ENCODE measurements around the gene RPS15.

Gene RPS15

GRCh38 chr19:1482361-1483130 lies 44.4 kb downstream of the RPS15 start:
- no peak overlapping the region for H3K27ac ChIP-seq (ENCODE audit: low read depth, low read length)
- no peaks in the 10 kb centered on the region for H3K9me3 ChIP-seq (ENCODE audit: control insufficient read depth in 5 of 5, low read length in 5 of 5)
- H3K4me1 ChIP-seq (ENCODE audit: control insufficient read depth in 5 of 5, insufficient read depth in 5 of 5, low read length in 5 of 5): peaks cover 0 to 18% (median 16%) of the 10 kb centered on the region in 5 donors
- no peaks in the 10 kb centered on the region for H3K27me3 ChIP-seq (ENCODE audit: control insufficient read depth in 5 of 5, insufficient read depth in 4 of 5, low read length in 5 of 5)
- no peak overlapping the region for H3K9ac ChIP-seq (ENCODE audit: low read length in 5 of 5)
- H3K4me3 ChIP-seq (ENCODE audit: low read depth in 1 of 5, low read length in 5 of 5): no peak overlapping the region
- no peaks in the 10 kb centered on the region for H3K36me3 ChIP-seq (ENCODE audit: control insufficient read depth in 5 of 5, insufficient read depth in 5 of 5, low read length in 5 of 5)

- Histone ChIP-seq H3K27ac (ENCODE audit: low read depth, low read length) (no peak overlapping the region), H3K36me3 (ENCODE audit: control insufficient read depth in 5 of 5, insufficient read depth in 5 of 5, low read length in 5 of 5) (no peaks in the 10 kb centered on the region), H3K9ac (ENCODE audit: low read length in 5 of 5) (no peak overlapping the region), H3K9me3 (ENCODE audit: control insufficient read depth in 5 of 5, low read length in 5 of 5) (no peaks in the 10 kb centered on the region), H3K27me3 (ENCODE audit: control insufficient read depth in 5 of 5, insufficient read depth in 4 of 5, low read length in 5 of 5) (no peaks in the 10 kb centered on the region), H3K4me1 (ENCODE audit: control insufficient read depth in 5 of 5, insufficient read depth in 5 of 5, low read length in 5 of 5) (peaks cover 0 to 11% (median 11%) of the 10 kb centered on the region in 5 donors), H3K4me3 (ENCODE audit: low read depth in 1 of 5, low read length in 5 of 5) (no peak overlapping the region)
Measured at GRCh38 chr19:1483131-1483978, 45.2 kb downstream of the RPS15 start.

- H3K4me3 ChIP-seq (ENCODE audit: low read depth in 1 of 5, low read length in 5 of 5): no peak overlapping the region
- no peaks in the 10 kb centered on the region for H3K36me3 ChIP-seq (ENCODE audit: control insufficient read depth in 5 of 5, insufficient read depth in 5 of 5, low read length in 5 of 5)
- no peaks in the 10 kb centered on the region for H3K27me3 ChIP-seq (ENCODE audit: control insufficient read depth in 5 of 5, insufficient read depth in 4 of 5, low read length in 5 of 5)
- H3K9me3 ChIP-seq (ENCODE audit: control insufficient read depth in 5 of 5, low read length in 5 of 5): no peaks in the 10 kb centered on the region
- H3K9ac ChIP-seq (ENCODE audit: low read length in 5 of 5): no peak overlapping the region
- peaks cover 0 to 6% (median 5%) of the 10 kb centered on the region in 5 donors for H3K4me1 ChIP-seq (ENCODE audit: control insufficient read depth in 5 of 5, insufficient read depth in 5 of 5, low read length in 5 of 5)
- H3K27ac ChIP-seq (ENCODE audit: low read depth, low read length): no peak overlapping the region
Measured at GRCh38 chr19:1483979-1484428, 45.8 kb downstream of the RPS15 start.

GRCh38 chr19:1486720-1487575 lies 48.8 kb downstream of the RPS15 start:
- H3K9me3 ChIP-seq (ENCODE audit: control insufficient read depth in 5 of 5, low read length in 5 of 5): no peaks in the 10 kb centered on the region
- no peaks in the 10 kb centered on the region for H3K36me3 ChIP-seq (ENCODE audit: control insufficient read depth in 5 of 5, insufficient read depth in 5 of 5, low read length in 5 of 5)
- H3K4me1 ChIP-seq (ENCODE audit: control insufficient read depth in 5 of 5, insufficient read depth in 5 of 5, low read length in 5 of 5): peaks cover 0 to 22% (median 20%) of the 10 kb centered on the region in 5 donors
- H3K27ac ChIP-seq (ENCODE audit: low read depth, low read length): no peak overlapping the region
- H3K9ac ChIP-seq (ENCODE audit: low read length in 5 of 5): no peak overlapping the region
- H3K27me3 ChIP-seq (ENCODE audit: control insufficient read depth in 5 of 5, insufficient read depth in 4 of 5, low read length in 5 of 5): no peaks in the 10 kb centered on the region
- H3K4me3 ChIP-seq (ENCODE audit: low read depth in 1 of 5, low read length in 5 of 5): no peak overlapping the region

GRCh38 chr19:1487576-1488281 lies 49.5 kb downstream of the RPS15 start:
- no peak overlapping the region for H3K9ac ChIP-seq (ENCODE audit: low read length in 5 of 5)
- no peak overlapping the region for H3K27ac ChIP-seq (ENCODE audit: low read depth, low read length)
- peaks cover 0 to 28% (median 26%) of the 10 kb centered on the region in 5 donors for H3K4me1 ChIP-seq (ENCODE audit: control insufficient read depth in 5 of 5, insufficient read depth in 5 of 5, low read length in 5 of 5)
- H3K36me3 ChIP-seq (ENCODE audit: control insufficient read depth in 5 of 5, insufficient read depth in 5 of 5, low read length in 5 of 5): no peaks in the 10 kb centered on the region
- H3K27me3 ChIP-seq (ENCODE audit: control insufficient read depth in 5 of 5, insufficient read depth in 4 of 5, low read length in 5 of 5): peaks cover 0 to 3% (median 0%) of the 10 kb centered on the region in 5 donors
- no peaks in the 10 kb centered on the region for H3K9me3 ChIP-seq (ENCODE audit: control insufficient read depth in 5 of 5, low read length in 5 of 5)
- no peak overlapping the region for H3K4me3 ChIP-seq (ENCODE audit: low read depth in 1 of 5, low read length in 5 of 5)

GRCh38 chr19:1488282-1488601 lies 50.0 kb downstream of the RPS15 start:
- H3K27me3 ChIP-seq (ENCODE audit: control insufficient read depth in 5 of 5, insufficient read depth in 4 of 5, low read length in 5 of 5): peaks cover 0 to 8% (median 0%) of the 10 kb centered on the region in 5 donors
- no peak overlapping the region for H3K9ac ChIP-seq (ENCODE audit: low read length in 5 of 5)
- H3K4me3 ChIP-seq (ENCODE audit: low read depth in 1 of 5, low read length in 5 of 5): no peak overlapping the region
- peaks cover 0 to 33% (median 31%) of the 10 kb centered on the region in 5 donors for H3K4me1 ChIP-seq (ENCODE audit: control insufficient read depth in 5 of 5, insufficient read depth in 5 of 5, low read length in 5 of 5)
- no peak overlapping the region for H3K27ac ChIP-seq (ENCODE audit: low read depth, low read length)
- no peaks in the 10 kb centered on the region for H3K9me3 ChIP-seq (ENCODE audit: control insufficient read depth in 5 of 5, low read length in 5 of 5)
- H3K36me3 ChIP-seq (ENCODE audit: control insufficient read depth in 5 of 5, insufficient read depth in 5 of 5, low read length in 5 of 5): no peaks in the 10 kb centered on the region

- H3K9me3 ChIP-seq (ENCODE audit: control insufficient read depth in 5 of 5, low read length in 5 of 5): no peaks in the 10 kb centered on the region
- peak overlapping the region in 3 of 5 donors; percentile 41 to 71 (median 64) for H3K9ac ChIP-seq (ENCODE audit: low read length in 5 of 5)
- peak overlapping the region in 4 of 5 donors; percentile 73 to 80 (median 78) for H3K4me3 ChIP-seq (ENCODE audit: low read depth in 1 of 5, low read length in 5 of 5)
- H3K27ac ChIP-seq (ENCODE audit: low read depth, low read length): no peak overlapping the region
- H3K36me3 ChIP-seq (ENCODE audit: control insufficient read depth in 5 of 5, insufficient read depth in 5 of 5, low read length in 5 of 5): no peaks in the 10 kb centered on the region
- H3K27me3 ChIP-seq (ENCODE audit: control insufficient read depth in 5 of 5, insufficient read depth in 4 of 5, low read length in 5 of 5): peaks cover 0 to 10% (median 0%) of the 10 kb centered on the region in 5 donors
- H3K4me1 ChIP-seq (ENCODE audit: control insufficient read depth in 5 of 5, insufficient read depth in 5 of 5, low read length in 5 of 5): peaks cover 0 to 44% (median 33%) of the 10 kb centered on the region in 5 donors
Measured at GRCh38 chr19:1489463-1490310, 51.5 kb downstream of the RPS15 start.

All from subcutaneous abdominal adipose tissue (tissue), 5 donors.